H9 (cell line): ENCODE results near the gene PPHLN1. TPM values are rescaled to one million over a fixed set of nuclear protein-coding genes. Genes with fewer than 3 reads are reported as not detected.

ENCODE experiments used
- DNase-seq: peaks from one replicate; pipeline ENCODE4 v3.0.0-alpha.2; 2017
- H2AFZ ChIP-seq: one replicate; pipeline ENCODE4 v1.6.1; 2013; ENCODE audit warnings: mild to moderate bottlenecking, low read length, control low read depth, moderate library complexity
- H2AK5ac ChIP-seq: 2 replicates; pipeline ENCODE4 v1.6.1; 2013; ENCODE audit warnings: low read length, control low read depth, mixed read lengths; ENCODE audit not compliant: insufficient read length
- H2BK120ac ChIP-seq: one replicate; pipeline ENCODE4 v1.6.1; 2013; ENCODE audit warnings: low read depth, mild to moderate bottlenecking, low read length, control low read depth, inconsistent platforms; ENCODE audit not compliant: poor library complexity, severe bottlenecking
- H2BK12ac ChIP-seq: 2 replicates; pipeline ENCODE4 v1.6.1; 2013; ENCODE audit warnings: low read length, control low read depth, mixed read lengths, low read depth; ENCODE audit not compliant: insufficient read length
- H2BK15ac ChIP-seq: 2 replicates; pipeline ENCODE4 v1.6.1; 2013; ENCODE audit warnings: low read depth, low read length, control low read depth
- H2BK20ac ChIP-seq: one replicate; pipeline ENCODE4 v1.6.1; 2013; ENCODE audit warnings: low read depth, mild to moderate bottlenecking, low read length, control low read depth, inconsistent platforms; ENCODE audit not compliant: poor library complexity, severe bottlenecking
- H2BK5ac ChIP-seq: 2 replicates; pipeline ENCODE4 v1.6.1; 2013; ENCODE audit warnings: low read length, control low read depth, mixed read lengths; ENCODE audit not compliant: insufficient read length
- H3K14ac ChIP-seq: 2 replicates; pipeline ENCODE4 v1.6.1; 2013; ENCODE audit warnings: low read length, control low read depth; ENCODE audit not compliant: insufficient read depth
- H3K18ac ChIP-seq: 2 replicates; pipeline ENCODE4 v1.6.1; 2013; ENCODE audit warnings: low read depth, mild to moderate bottlenecking, mixed read lengths, low read length, control low read depth; ENCODE audit not compliant: insufficient read length
- H3K23ac ChIP-seq: 2 replicates; pipeline ENCODE4 v1.6.1; 2013; ENCODE audit warnings: low read length, control low read depth, mixed read lengths, low read depth; ENCODE audit not compliant: insufficient read length
- H3K23me2 ChIP-seq: 2 replicates; pipeline ENCODE4 v1.6.1; 2013; ENCODE audit warnings: low read depth, mild to moderate bottlenecking, mixed read lengths, low read length, control low read depth; ENCODE audit not compliant: insufficient read length, poor library complexity, severe bottlenecking
- H3K27ac ChIP-seq: 2 replicates; pipeline ENCODE4 v1.5.1; 2013; ENCODE audit warnings: low read length, control low read depth, mixed read lengths, low read depth; ENCODE audit not compliant: insufficient read length
- H3K27me3 ChIP-seq: 2 replicates; pipeline ENCODE4 v1.6.1; 2013; ENCODE audit warnings: low read length, control low read depth, inconsistent platforms; ENCODE audit not compliant: insufficient read depth
- H3K4ac ChIP-seq: 2 replicates; pipeline ENCODE4 v1.6.1; 2013; ENCODE audit warnings: low read depth, mild to moderate bottlenecking, control low read depth, inconsistent platforms, low read length, moderate library complexity
- H3K4me1 ChIP-seq: 2 replicates; pipeline ENCODE4 v1.6.1; 2013; ENCODE audit warnings: low read length, control low read depth, inconsistent platforms; ENCODE audit not compliant: insufficient read depth
- H3K4me2 ChIP-seq: 2 replicates; pipeline ENCODE4 v1.6.1; 2013; ENCODE audit warnings: low read length, control low read depth, mixed read lengths; ENCODE audit not compliant: insufficient read length, insufficient read depth
- H3K56ac ChIP-seq: 2 replicates; pipeline ENCODE4 v1.6.1; 2013; ENCODE audit warnings: low read depth, mild to moderate bottlenecking, mixed read lengths, low read length, control low read depth; ENCODE audit not compliant: insufficient read length
- H3K79me1 ChIP-seq: 2 replicates; pipeline ENCODE4 v1.6.1; 2013; ENCODE audit warnings: low read depth, mild to moderate bottlenecking, moderate library complexity, low read length, control low read depth, inconsistent platforms; ENCODE audit not compliant: insufficient read depth, poor library complexity, severe bottlenecking
- H3K79me2 ChIP-seq: 2 replicates; pipeline ENCODE4 v1.6.1; 2013; ENCODE audit warnings: low read length, control low read depth, inconsistent platforms; ENCODE audit not compliant: insufficient read depth
- H3K9ac ChIP-seq: 2 replicates; pipeline ENCODE4 v1.6.1; 2013; ENCODE audit warnings: low read length, control low read depth, mixed read lengths; ENCODE audit not compliant: insufficient read length; ENCODE audit errors: extremely low read depth
- H3K9me3 ChIP-seq: one replicate; pipeline ENCODE4 v1.6.1; 2013; ENCODE audit warnings: low read depth, low read length, inconsistent platforms; ENCODE audit not compliant: control insufficient read depth
- H3T11ph ChIP-seq: one replicate; pipeline ENCODE4 v1.6.1; 2013; ENCODE audit warnings: mild to moderate bottlenecking, low read length, control low read depth, inconsistent platforms
- H4K20me1 ChIP-seq: one replicate; pipeline ENCODE4 v1.6.1; 2013; ENCODE audit not compliant: control insufficient read depth, insufficient read length, insufficient read depth
- H4K5ac ChIP-seq: 2 replicates; pipeline ENCODE4 v1.6.1; 2013; ENCODE audit warnings: low read depth, mild to moderate bottlenecking, mixed read lengths, low read length, control low read depth; ENCODE audit not compliant: insufficient read length
- H4K8ac ChIP-seq: replicated peaks from 2 replicates; pipeline ENCODE4 v1.6.1; 2013; ENCODE audit warnings: low read length, control low read depth, mixed read lengths, low read depth; ENCODE audit not compliant: insufficient read length
- H4K91ac ChIP-seq: 2 replicates; pipeline ENCODE4 v1.6.1; 2013; ENCODE audit warnings: low read depth, mild to moderate bottlenecking, moderate library complexity, mixed read lengths, low read length, control low read depth; ENCODE audit not compliant: insufficient read length
- H3K27ac Mint-ChIP-seq, 3 experiments: 2 replicates in 2 of 3; 3 replicates in 1 of 3; pipeline ENCODE4 v1.8.0; 2020 to 2021; ENCODE audit warnings: mixed read lengths in 3 of 3, mild to moderate bottlenecking in 1 of 3, moderate library complexity in 1 of 3
- H3K27me3 Mint-ChIP-seq: 2 replicates; pipeline ENCODE4 v1.8.0; 2021; ENCODE audit warnings: low read depth, mild to moderate bottlenecking, moderate library complexity, mixed read lengths
- H3K36me3 Mint-ChIP-seq, 3 experiments: 2 replicates in 2 of 3; 3 replicates in 1 of 3; pipeline ENCODE4 v1.8.0; 2020 to 2021; ENCODE audit warnings: low read depth in 3 of 3, mixed read lengths in 3 of 3; ENCODE audit not compliant: insufficient read depth in 1 of 3
- H3K4me1 Mint-ChIP-seq, 2 experiments: 2 replicates each; pipeline ENCODE4 v1.8.0; 2020; ENCODE audit warnings: mixed read lengths in 2 of 2
- H3K4me3 Mint-ChIP-seq, 2 experiments: 2 replicates in 1 of 2; 3 replicates in 1 of 2; pipeline ENCODE4 v1.8.0; 2020 to 2021; ENCODE audit warnings: mild to moderate bottlenecking in 2 of 2, mixed read lengths in 2 of 2, moderate library complexity in 1 of 2
- H3K9me3 Mint-ChIP-seq, 2 experiments: 2 replicates in 1 of 2; 3 replicates in 1 of 2; pipeline ENCODE4 v1.8.0; 2020; ENCODE audit warnings: mild to moderate bottlenecking in 2 of 2, mixed read lengths in 2 of 2, moderate library complexity in 1 of 2
- CTCF ChIP-seq: fragments of 200-600 bp; sonication (generic); conservative IDR thresholded peaks from 3 replicates; pipeline ENCODE4 v1.8.0; 2021; ENCODE audit warnings: antibody characterized with exemption, mild to moderate bottlenecking
- WGBS: extraction: QIAGEN DNeasy Blood & Tissue Kit; methylation state at CpG from one replicate; pipeline ENCODE4 v1.1.7; 2013; ENCODE audit warnings: missing lambda C conversion rate, low lambda C conversion rate, mixed read lengths; ENCODE audit not compliant: insufficient read length; ENCODE audit errors: extremely low coverage; 5-methylcytosine and 5-hydroxymethylcytosine counted together
- total RNA-seq: library from RNA; stranded (reverse); gene quantifications from 2 replicates; pipeline ENCODE4 v1.2.1, GENCODE V29; 2021

Gene PPHLN1
- total RNA-seq, 1 experiment from 2014 or later = 66.2 TPM

- Histone ChIP-seq H3K9ac (no peak overlapping the region), H3K4me2 (no peak overlapping the region), H3K18ac (no peak overlapping the region), H4K8ac (no peak overlapping the region), H2BK15ac (no peak overlapping the region), H3K9me3 (no peaks in the 10 kb centered on the region), H3K4me1 (no peaks in the 10 kb centered on the region), H2BK5ac (no peak overlapping the region), H4K91ac (no peak overlapping the region), H3K27ac (no peak overlapping the region), H3K4ac (no peak overlapping the region), H2BK12ac (no peak overlapping the region), H3T11ph (no peak overlapping the region), H3K14ac (no peak overlapping the region), H3K23me2 (no peaks in the 10 kb centered on the region), H2BK120ac (no peak overlapping the region), H2AK5ac (no peak overlapping the region), H4K5ac (no peak overlapping the region), H4K20me1 (no peaks in the 10 kb centered on the region), H2AFZ (no peak overlapping the region), H3K56ac (no peak overlapping the region), H2BK20ac (no peak overlapping the region), H3K27me3 (no peaks in the 10 kb centered on the region), H3K79me2 (no peaks in the 10 kb centered on the region), H3K23ac (no peak overlapping the region), H3K79me1 (no peaks in the 10 kb centered on the region)
- DNase-seq = no peak
- WGBS = no CpG with 5 or more reads among the region's 5 CpGs
- Mint-ChIP-seq H3K36me3 (peaks cover 2 to 15% (median 7%) of the 10 kb centered on the region in 3 experiments), H3K27me3 (no peaks in the 10 kb centered on the region), H3K27ac (no peak overlapping the region), H3K9me3 (no peaks in the 10 kb centered on the region), H3K4me1 (no peaks in the 10 kb centered on the region), H3K4me3 (no peak overlapping the region)
- TF ChIP-seq CTCF = no peak
Measured at GRCh38 chr12:42432517-42433140, 106.7 kb downstream of the PPHLN1 start.
